ENCODE measurements around the gene TBCD.

TBCD gene

GRCh38 chr17:82909322-82909904, 157.5 kb downstream of the TBCD start:
- no peak for DNase-seq

- no peak for DNase-seq
Measured at GRCh38 chr17:82910041-82910481, 158.2 kb downstream of the TBCD start.

GRCh38 chr17:82910770-82911169, 158.9 kb downstream of the TBCD start:
- DNase-seq: no peak

- DNase-seq: no peak
Measured at GRCh38 chr17:82911822-82912221, 160.0 kb downstream of the TBCD start.

- DNase-seq: no peak
Measured at GRCh38 chr17:82912484-82913089, 160.7 kb downstream of the TBCD start.

- DNase-seq: no peak
Measured at GRCh38 chr17:82913304-82914043, 161.6 kb downstream of the TBCD start.

- no peak for DNase-seq
Measured at GRCh38 chr17:82914375-82914774, 162.5 kb downstream of the TBCD start.

- DNase-seq: no peak
Measured at GRCh38 chr17:82915010-82915756, 163.3 kb downstream of the TBCD start.

- DNase-seq: no peak
Measured at GRCh38 chr17:82915757-82916027, 163.8 kb downstream of the TBCD start.

GRCh38 chr17:82917699-82918345, 166.0 kb downstream of the TBCD start:
- DNase-seq: no peak

- DNase-seq: no peak
Measured at GRCh38 chr17:82918508-82918907, 166.6 kb downstream of the TBCD start.

- no peak for DNase-seq
Measured at GRCh38 chr17:82920150-82920549, 168.3 kb downstream of the TBCD start.

GRCh38 chr17:82920715-82921114, 168.8 kb downstream of the TBCD start:
- DNase-seq: no peak

GRCh38 chr17:82921426-82921825, 169.6 kb downstream of the TBCD start:
- no peak for DNase-seq

- DNase-seq: no peak
Measured at GRCh38 chr17:82922646-82923045, 170.8 kb downstream of the TBCD start.

GRCh38 chr17:82923366-82924113, 171.7 kb downstream of the TBCD start:
- peak; percentile 45 for DNase-seq

- DNase-seq: no peak
Measured at GRCh38 chr17:82924214-82924613, 172.3 kb downstream of the TBCD start.

- DNase-seq: no peak
Measured at GRCh38 chr17:82924812-82925211, 172.9 kb downstream of the TBCD start.

- DNase-seq: no peak
Measured at GRCh38 chr17:82925336-82925735, 173.5 kb downstream of the TBCD start.

GRCh38 chr17:82926081-82926480, 174.2 kb downstream of the TBCD start:
- DNase-seq: no peak

GRCh38 chr17:82926716-82927115, 174.9 kb downstream of the TBCD start:
- DNase-seq: no peak

- no peak for DNase-seq
Measured at GRCh38 chr17:82927311-82927660, 175.4 kb downstream of the TBCD start.
